Measurements from ENCODE around the gene AGPAT2.

- TF ChIP-seq CTCF (IDR thresholded peaks at IDR 0.05): no peak
- TF ChIP-seq POLR2A (IDR thresholded peaks at IDR 0.05): no peak
These were observed 59.6 kb downstream of the AGPAT2 start for GRCh38 chr9:136627703-136628102.
